ENCODE results near the gene MAU2. TPM values are rescaled to one million over a fixed set of nuclear protein-coding genes. Genes with fewer than 3 reads are reported as not detected.

The MAU2 gene
- total and polyA plus RNA-seq, 2 experiments from 2014 or later: 18.9 to 62.2 TPM

DNA sequence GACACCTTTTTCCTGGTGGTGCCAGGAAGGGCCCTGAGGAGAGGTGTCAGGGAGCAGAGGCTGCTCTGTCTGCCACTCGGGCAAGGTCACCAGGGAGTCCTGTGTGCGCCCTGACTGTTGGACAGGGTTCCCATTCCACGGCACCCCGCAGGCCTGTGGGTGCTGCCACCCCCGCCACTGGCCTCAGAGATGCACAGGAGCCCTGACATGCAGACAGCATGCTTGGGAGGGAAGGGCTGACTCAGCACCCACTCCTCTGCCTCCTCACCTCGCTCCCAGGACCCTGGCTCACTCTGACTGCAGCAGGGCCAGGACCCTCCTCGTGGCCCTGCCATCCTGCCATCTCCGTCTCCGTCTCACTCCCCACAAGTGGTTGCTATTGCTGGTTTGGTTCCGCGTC is 25.3 kb downstream of the MAU2 start:
- no peaks in the 10 kb centered on the region for H3K79me2 ChIP-seq (replicated peaks; ENCODE audit: insufficient read depth)
- H3K27me3 Mint-ChIP-seq (ENCODE audit: insufficient read depth, low read depth, poor library complexity): peaks cover 14% of the 10 kb centered on the region
- no peaks in the 10 kb centered on the region for H3K27me3 ChIP-seq (ENCODE audit: insufficient read depth)
- no peaks in the 10 kb centered on the region for H3K4me1 ChIP-seq (ENCODE audit: insufficient read depth)
- peaks cover 62% of the 10 kb centered on the region for H3K36me3 Mint-ChIP-seq (ENCODE audit: low read depth)
- no peak overlapping the region for H2AFZ ChIP-seq
- no peaks in the 10 kb centered on the region for H3K9me3 Mint-ChIP-seq
- TF ChIP-seq EZH2phosphoT487 (IDR thresholded peaks at IDR 0.05; ENCODE audit: unreplicated experiment) (no peak), JUNB (IDR thresholded peaks at IDR 0.05; ENCODE audit: unreplicated experiment) (no peak), ZNF114 (CRISPR knock-in tag; IDR thresholded peaks at IDR 0.05) (no peak), CREB1 (CRISPR knock-in tag; IDR thresholded peaks at IDR 0.05; ENCODE audit: low read depth) (no peak), STAT1 (IDR thresholded peaks at IDR 0.05; ENCODE audit: unreplicated experiment) (no peak), EZH2 (IDR thresholded peaks at IDR 0.05; ENCODE audit: low read depth, unreplicated experiment) (no peak), ZNF331 (CRISPR knock-in tag; IDR thresholded peaks at IDR 0.05; ENCODE audit: low read depth) (no peak), NANOG (IDR thresholded peaks at IDR 0.05; ENCODE audit: borderline replicate concordance) (no peak), POLR2AphosphoS5 (IDR thresholded peaks at IDR 0.05; ENCODE audit: low read depth) (no peak)
- TF ChIP-seq, protein P1, sequence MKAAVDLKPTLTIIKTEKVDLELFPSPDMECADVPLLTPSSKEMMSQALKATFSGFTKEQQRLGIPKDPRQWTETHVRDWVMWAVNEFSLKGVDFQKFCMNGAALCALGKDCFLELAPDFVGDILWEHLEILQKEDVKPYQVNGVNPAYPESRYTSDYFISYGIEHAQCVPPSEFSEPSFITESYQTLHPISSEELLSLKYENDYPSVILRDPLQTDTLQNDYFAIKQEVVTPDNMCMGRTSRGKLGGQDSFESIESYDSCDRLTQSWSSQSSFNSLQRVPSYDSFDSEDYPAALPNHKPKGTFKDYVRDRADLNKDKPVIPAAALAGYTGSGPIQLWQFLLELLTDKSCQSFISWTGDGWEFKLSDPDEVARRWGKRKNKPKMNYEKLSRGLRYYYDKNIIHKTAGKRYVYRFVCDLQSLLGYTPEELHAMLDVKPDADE (IDR thresholded peaks at IDR 0.05): no peak
- TF ChIP-seq, protein P2, sequence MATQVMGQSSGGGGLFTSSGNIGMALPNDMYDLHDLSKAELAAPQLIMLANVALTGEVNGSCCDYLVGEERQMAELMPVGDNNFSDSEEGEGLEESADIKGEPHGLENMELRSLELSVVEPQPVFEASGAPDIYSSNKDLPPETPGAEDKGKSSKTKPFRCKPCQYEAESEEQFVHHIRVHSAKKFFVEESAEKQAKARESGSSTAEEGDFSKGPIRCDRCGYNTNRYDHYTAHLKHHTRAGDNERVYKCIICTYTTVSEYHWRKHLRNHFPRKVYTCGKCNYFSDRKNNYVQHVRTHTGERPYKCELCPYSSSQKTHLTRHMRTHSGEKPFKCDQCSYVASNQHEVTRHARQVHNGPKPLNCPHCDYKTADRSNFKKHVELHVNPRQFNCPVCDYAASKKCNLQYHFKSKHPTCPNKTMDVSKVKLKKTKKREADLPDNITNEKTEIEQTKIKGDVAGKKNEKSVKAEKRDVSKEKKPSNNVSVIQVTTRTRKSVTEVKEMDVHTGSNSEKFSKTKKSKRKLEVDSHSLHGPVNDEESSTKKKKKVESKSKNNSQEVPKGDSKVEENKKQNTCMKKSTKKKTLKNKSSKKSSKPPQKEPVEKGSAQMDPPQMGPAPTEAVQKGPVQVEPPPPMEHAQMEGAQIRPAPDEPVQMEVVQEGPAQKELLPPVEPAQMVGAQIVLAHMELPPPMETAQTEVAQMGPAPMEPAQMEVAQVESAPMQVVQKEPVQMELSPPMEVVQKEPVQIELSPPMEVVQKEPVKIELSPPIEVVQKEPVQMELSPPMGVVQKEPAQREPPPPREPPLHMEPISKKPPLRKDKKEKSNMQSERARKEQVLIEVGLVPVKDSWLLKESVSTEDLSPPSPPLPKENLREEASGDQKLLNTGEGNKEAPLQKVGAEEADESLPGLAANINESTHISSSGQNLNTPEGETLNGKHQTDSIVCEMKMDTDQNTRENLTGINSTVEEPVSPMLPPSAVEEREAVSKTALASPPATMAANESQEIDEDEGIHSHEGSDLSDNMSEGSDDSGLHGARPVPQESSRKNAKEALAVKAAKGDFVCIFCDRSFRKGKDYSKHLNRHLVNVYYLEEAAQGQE (IDR thresholded peaks at IDR 0.05; ENCODE audit: unreplicated experiment): no peak
- TF ChIP-seq, protein P3, sequence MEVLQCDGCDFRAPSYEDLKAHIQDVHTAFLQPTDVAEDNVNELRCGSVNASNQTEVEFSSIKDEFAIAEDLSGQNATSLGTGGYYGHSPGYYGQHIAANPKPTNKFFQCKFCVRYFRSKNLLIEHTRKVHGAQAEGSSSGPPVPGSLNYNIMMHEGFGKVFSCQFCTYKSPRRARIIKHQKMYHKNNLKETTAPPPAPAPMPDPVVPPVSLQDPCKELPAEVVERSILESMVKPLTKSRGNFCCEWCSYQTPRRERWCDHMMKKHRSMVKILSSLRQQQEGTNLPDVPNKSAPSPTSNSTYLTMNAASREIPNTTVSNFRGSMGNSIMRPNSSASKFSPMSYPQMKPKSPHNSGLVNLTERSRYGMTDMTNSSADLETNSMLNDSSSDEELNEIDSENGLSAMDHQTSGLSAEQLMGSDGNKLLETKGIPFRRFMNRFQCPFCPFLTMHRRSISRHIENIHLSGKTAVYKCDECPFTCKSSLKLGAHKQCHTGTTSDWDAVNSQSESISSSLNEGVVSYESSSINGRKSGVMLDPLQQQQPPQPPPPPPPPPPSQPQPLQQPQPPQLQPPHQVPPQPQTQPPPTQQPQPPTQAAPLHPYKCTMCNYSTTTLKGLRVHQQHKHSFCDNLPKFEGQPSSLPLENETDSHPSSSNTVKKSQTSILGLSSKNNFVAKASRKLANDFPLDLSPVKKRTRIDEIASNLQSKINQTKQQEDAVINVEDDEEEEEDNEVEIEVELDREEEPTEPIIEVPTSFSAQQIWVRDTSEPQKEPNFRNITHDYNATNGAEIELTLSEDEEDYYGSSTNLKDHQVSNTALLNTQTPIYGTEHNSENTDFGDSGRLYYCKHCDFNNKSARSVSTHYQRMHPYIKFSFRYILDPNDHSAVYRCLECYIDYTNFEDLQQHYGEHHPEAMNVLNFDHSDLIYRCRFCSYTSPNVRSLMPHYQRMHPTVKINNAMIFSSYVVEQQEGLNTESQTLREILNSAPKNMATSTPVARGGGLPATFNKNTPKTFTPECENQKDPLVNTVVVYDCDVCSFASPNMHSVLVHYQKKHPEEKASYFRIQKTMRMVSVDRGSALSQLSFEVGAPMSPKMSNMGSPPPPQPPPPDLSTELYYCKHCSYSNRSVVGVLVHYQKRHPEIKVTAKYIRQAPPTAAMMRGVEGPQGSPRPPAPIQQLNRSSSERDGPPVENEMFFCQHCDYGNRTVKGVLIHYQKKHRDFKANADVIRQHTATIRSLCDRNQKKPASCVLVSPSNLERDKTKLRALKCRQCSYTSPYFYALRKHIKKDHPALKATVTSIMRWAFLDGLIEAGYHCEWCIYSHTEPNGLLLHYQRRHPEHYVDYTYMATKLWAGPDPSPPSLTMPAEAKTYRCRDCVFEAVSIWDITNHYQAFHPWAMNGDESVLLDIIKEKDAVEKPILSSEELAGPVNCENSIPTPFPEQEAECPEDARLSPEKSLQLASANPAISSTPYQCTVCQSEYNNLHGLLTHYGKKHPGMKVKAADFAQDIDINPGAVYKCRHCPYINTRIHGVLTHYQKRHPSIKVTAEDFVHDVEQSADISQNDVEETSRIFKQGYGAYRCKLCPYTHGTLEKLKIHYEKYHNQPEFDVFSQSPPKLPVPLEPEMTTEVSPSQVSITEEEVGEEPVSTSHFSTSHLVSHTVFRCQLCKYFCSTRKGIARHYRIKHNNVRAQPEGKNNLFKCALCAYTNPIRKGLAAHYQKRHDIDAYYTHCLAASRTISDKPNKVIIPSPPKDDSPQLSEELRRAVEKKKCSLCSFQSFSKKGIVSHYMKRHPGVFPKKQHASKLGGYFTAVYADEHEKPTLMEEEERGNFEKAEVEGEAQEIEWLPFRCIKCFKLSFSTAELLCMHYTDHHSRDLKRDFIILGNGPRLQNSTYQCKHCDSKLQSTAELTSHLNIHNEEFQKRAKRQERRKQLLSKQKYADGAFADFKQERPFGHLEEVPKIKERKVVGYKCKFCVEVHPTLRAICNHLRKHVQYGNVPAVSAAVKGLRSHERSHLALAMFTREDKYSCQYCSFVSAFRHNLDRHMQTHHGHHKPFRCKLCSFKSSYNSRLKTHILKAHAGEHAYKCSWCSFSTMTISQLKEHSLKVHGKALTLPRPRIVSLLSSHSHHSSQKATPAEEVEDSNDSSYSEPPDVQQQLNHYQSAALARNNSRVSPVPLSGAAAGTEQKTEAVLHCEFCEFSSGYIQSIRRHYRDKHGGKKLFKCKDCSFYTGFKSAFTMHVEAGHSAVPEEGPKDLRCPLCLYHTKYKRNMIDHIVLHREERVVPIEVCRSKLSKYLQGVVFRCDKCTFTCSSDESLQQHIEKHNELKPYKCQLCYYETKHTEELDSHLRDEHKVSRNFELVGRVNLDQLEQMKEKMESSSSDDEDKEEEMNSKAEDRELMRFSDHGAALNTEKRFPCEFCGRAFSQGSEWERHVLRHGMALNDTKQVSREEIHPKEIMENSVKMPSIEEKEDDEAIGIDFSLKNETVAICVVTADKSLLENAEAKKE (CRISPR knock-in tag; IDR thresholded peaks at IDR 0.05): no peak
- TF ChIP-seq, protein P4, sequence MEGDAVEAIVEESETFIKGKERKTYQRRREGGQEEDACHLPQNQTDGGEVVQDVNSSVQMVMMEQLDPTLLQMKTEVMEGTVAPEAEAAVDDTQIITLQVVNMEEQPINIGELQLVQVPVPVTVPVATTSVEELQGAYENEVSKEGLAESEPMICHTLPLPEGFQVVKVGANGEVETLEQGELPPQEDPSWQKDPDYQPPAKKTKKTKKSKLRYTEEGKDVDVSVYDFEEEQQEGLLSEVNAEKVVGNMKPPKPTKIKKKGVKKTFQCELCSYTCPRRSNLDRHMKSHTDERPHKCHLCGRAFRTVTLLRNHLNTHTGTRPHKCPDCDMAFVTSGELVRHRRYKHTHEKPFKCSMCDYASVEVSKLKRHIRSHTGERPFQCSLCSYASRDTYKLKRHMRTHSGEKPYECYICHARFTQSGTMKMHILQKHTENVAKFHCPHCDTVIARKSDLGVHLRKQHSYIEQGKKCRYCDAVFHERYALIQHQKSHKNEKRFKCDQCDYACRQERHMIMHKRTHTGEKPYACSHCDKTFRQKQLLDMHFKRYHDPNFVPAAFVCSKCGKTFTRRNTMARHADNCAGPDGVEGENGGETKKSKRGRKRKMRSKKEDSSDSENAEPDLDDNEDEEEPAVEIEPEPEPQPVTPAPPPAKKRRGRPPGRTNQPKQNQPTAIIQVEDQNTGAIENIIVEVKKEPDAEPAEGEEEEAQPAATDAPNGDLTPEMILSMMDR (conservative IDR thresholded peaks at IDR 0.05; ENCODE audit: low read depth in 2 of 2): no peak
- H3K4me3 Mint-ChIP-seq: no peak overlapping the region
- ATAC-seq (no peak), DNase-seq (ENCODE audit: low spot score) (no peak)
- H3K27ac Mint-ChIP-seq: no peak overlapping the region
- H3K36me3 ChIP-seq (ENCODE audit: insufficient read depth): 0 out of 2 replicates have a peak, but pooled peaks cover 5% of the 10 kb centered on the region
- H3K9me2 ChIP-seq (ENCODE audit: insufficient read depth): no peaks in the 10 kb centered on the region
- no peaks in the 10 kb centered on the region for H3K4me1 Mint-ChIP-seq
- H3K4me2 ChIP-seq: no peak overlapping the region
- no peaks in the 10 kb centered on the region for H4K20me1 ChIP-seq (replicated peaks; ENCODE audit: insufficient read depth)
- no peaks in the 10 kb centered on the region for H3F3A ChIP-seq (replicated peaks; ENCODE audit: low read depth)
- H3K4me3 ChIP-seq: no peak overlapping the region
- H3K27ac ChIP-seq (ENCODE audit: low read depth): no peak overlapping the region
